K562 (cell line): Measurements from ENCODE around the gene PHF10. TPM values are rescaled to one million over a fixed set of nuclear protein-coding genes. Genes with fewer than 3 reads are reported as not detected.
A peak's percentile ranks its signal among the peaks of the same experiment; 100 is the strongest.

Experiments used
- AFF4 ChIP-seq: sonication (generic); formaldehyde crosslinking; IDR thresholded peaks from 2 replicates; pipeline ENCODE4 v1.8.0; 2023; ENCODE audit warnings: mild to moderate bottlenecking, missing genetic modification reagents
- ATF7 ChIP-seq: fragments of 450-650 bp; IDR thresholded peaks from 2 replicates; pipeline ENCODE4 v1.7.1; 2014; ENCODE audit warnings: mild to moderate bottlenecking, moderate library complexity
- BCL6 ChIP-seq: fragments of 250-450 bp; sonication (Bioruptor Pico); IDR thresholded peaks from 2 replicates; pipeline ENCODE4 v1.4.0; 2020
- ETV1 ChIP-seq: fragments of 450-650 bp; conservative IDR thresholded peaks from 2 replicates; pipeline ENCODE4 v1.6.1; 2016; ENCODE audit warnings: missing genetic modification characterization, control low read depth, low read depth, missing compliant biosample characterization
- FOSL1 ChIP-seq: fragments of 200-800 bp; sonication (Bioruptor generic); conservative IDR thresholded peaks from 2 replicates; pipeline ENCODE4 v1.6.1; 2016; ENCODE audit warnings: missing genetic modification characterization, missing compliant biosample characterization
- KDM5B ChIP-seq: fragments of 200-600 bp; sonication (generic); IDR thresholded peaks from 2 replicates; pipeline ENCODE4 v1.6.1; 2012; ENCODE audit warnings: low read depth, mild to moderate bottlenecking, moderate library complexity, low read length, control low read depth, inconsistent platforms; ENCODE audit not compliant: insufficient replicate concordance
- MBD2 ChIP-seq: sonication (generic); IDR thresholded peaks from 2 replicates; pipeline ENCODE4 v1.6.1; 2016; ENCODE audit warnings: low read depth, borderline replicate concordance
- NR2C2 ChIP-seq, 2 experiments: fragments of 200-800 bp in 1 of 2; sonication (Bioruptor generic) in 1 of 2; sonication (generic) in 1 of 2; formaldehyde crosslinking in 1 of 2; IDR thresholded peaks; 2 replicates each; pipeline versions ENCODE4 v1.6.1 to v1.8.0; 2016 to 2022; ENCODE audit warnings: mild to moderate bottlenecking in 1 of 2, missing compliant biosample characterization in 1 of 2, missing genetic modification characterization in 1 of 2, missing genetic modification reagents in 1 of 2
- NR3C1 ChIP-seq: sonication (generic); formaldehyde crosslinking; IDR thresholded peaks from 2 replicates; pipeline ENCODE4 v1.8.1; 2022; ENCODE audit warnings: missing genetic modification reagents
- PHF8 ChIP-seq: fragments of 200-600 bp; sonication (generic); IDR thresholded peaks from 2 replicates; pipeline ENCODE4 v1.6.1; 2012; ENCODE audit warnings: mixed run types, mild to moderate bottlenecking, inconsistent platforms, low read length, moderate library complexity, borderline replicate concordance
- PRMT5 ChIP-seq: sonication (generic); formaldehyde crosslinking; IDR thresholded peaks from 2 replicates; pipeline ENCODE4 v1.5.0; 2020; ENCODE audit warnings: missing genetic modification reagents
- RHOXF2B ChIP-seq: fragments of 250-450 bp; sonication (Bioruptor Pico); conservative IDR thresholded peaks from 2 replicates; pipeline ENCODE4 v1.5.1; 2021
- SAP30 ChIP-seq: fragments of 200-600 bp; sonication (generic); IDR thresholded peaks from 2 replicates; pipeline ENCODE4 v1.6.1; 2012; ENCODE audit warnings: borderline replicate concordance, low read depth, mild to moderate bottlenecking, moderate library complexity, low read length, control low read depth, inconsistent platforms; ENCODE audit not compliant: insufficient read depth, poor library complexity, severe bottlenecking
- SMARCA4 ChIP-seq: fragments of 450-650 bp; IDR thresholded peaks from 2 replicates; pipeline ENCODE4 v1.6.1; 2016
- STAT6 ChIP-seq: sonication (generic); formaldehyde crosslinking; IDR thresholded peaks from 2 replicates; pipeline ENCODE4 v1.8.1; 2023; ENCODE audit warnings: mild to moderate bottlenecking, missing genetic modification reagents
- ZFP91 ChIP-seq: sonication (generic); formaldehyde crosslinking; IDR thresholded peaks from 2 replicates; pipeline ENCODE4 v1.8.0; 2022; ENCODE audit warnings: mild to moderate bottlenecking, missing genetic modification reagents
- ZNF146 ChIP-seq: IDR thresholded peaks from one replicate; pipeline ENCODE4 v1.6.1; 2018; ENCODE audit warnings: missing compliant biosample characterization; ENCODE audit not compliant: unreplicated experiment
- ZNF3 ChIP-seq: fragments of 250-450 bp; sonication (Bioruptor Pico); IDR thresholded peaks from 2 replicates; pipeline ENCODE4 v1.5.0; 2021; ENCODE audit warnings: mild to moderate bottlenecking, moderate library complexity
- polyA plus RNA-seq, 8 experiments: library from polyadenylated mRNA; depleted of rRNA in 4 of 8; stranded (reverse) in 5 of 8; unstranded in 3 of 8; fragments of >200 nt; fragmentation: Nextera tagmentation in 2 of 8; fragmentation: Illumina TruSeq in 1 of 8; extraction: Ambion mirVana in 2 of 8; extraction: Trizol in 1 of 8; gene quantifications; 2 replicates each; pipeline versions ENCODE4 v1.2.1 to v1.2.3, GENCODE V29; 2011 to 2014; ENCODE audit warnings: inconsistent platforms in 1 of 8, missing spikeins in 1 of 8
- total RNA-seq, 7 experiments: library from RNA; depleted of rRNA in 6 of 7; stranded (reverse); fragments of >200 nt in 6 of 7; fragmentation: Illumina TruSeq in 2 of 7; extraction: Trizol in 2 of 7; gene quantifications; 2 replicates each; pipeline versions ENCODE4 v1.2.1 to v1.2.3, GENCODE V29; 2011 to 2021; ENCODE audit warnings: low replicate concordance in 1 of 7

The PHF10 gene
- total and polyA plus RNA-seq, 9 of the 15 experiments (the other 6 are each of a cell fraction or from before 2014, with no cell fraction given): 23.9 to 88.9 (median 46.0) TPM

- TF ChIP-seq AFF4 (0 out of 2 replicates have a peak, but pooled peaks have one; percentile 53), NR2C2 (CRISPR knock-in tag; IDR thresholded peaks at IDR 0.05) (no peak), NR2C2 (tag; IDR thresholded peaks at IDR 0.05) (peak; percentile 30; the same call in 1 of the 2 replicates), ETV1 (tag) (peak; percentile 52), NR3C1 (CRISPR knock-in tag) (no peak), KDM5B (peak; percentile 46), SMARCA4 (0 out of 2 replicates have a peak, but pooled peaks have one; percentile 15), ATF7 (peak; percentile 48; the same call in 1 of the 2 replicates), FOSL1 (no peak), PHF8 (peak; percentile 57; the same call in 1 of the 2 replicates), RHOXF2B (CRISPR knock-in tag) (no peak), ZFP91 (no peak), SAP30 (peak; percentile 63), STAT6 (CRISPR knock-in tag) (no peak; the same call in 1 of the 2 replicates), BCL6 (CRISPR knock-in tag) (no peak), PRMT5 (CRISPR knock-in tag) (no peak), ZNF146 (CRISPR knock-in tag) (no peak), ZNF3 (CRISPR knock-in tag) (no peak), MBD2 (0 out of 2 replicates have a peak, but pooled peaks have one; percentile 13)
Observed at GRCh38 chr6:169723200-169723909, 945 bp downstream of the PHF10 start (continued).
